AG09309 (cell line): ENCODE results near the gene KY.
"Not testable (repeated sequence)": the region's sequence is repeated elsewhere in the genome, so short reads cannot be mapped to it uniquely, and the experiment has no call there.

Source experiments
- DNase-seq: peaks from one replicate; pipeline ENCODE4 v3.0.0-alpha.2; 2010; ENCODE audit warnings: low read depth
- H3K4me3 ChIP-seq: 2 replicates; pipeline ENCODE4 v1.5.1; 2011; ENCODE audit warnings: mild to moderate bottlenecking, low read depth, low read length, moderate library complexity; ENCODE audit not compliant: control insufficient read depth
- TF ChIP-seq, protein P1 (sequence below): IDR thresholded peaks from 2 replicates; pipeline ENCODE4 v1.5.1; 2011; ENCODE audit warnings: mild to moderate bottlenecking, low read depth, low read length, inconsistent platforms; ENCODE audit not compliant: insufficient read depth, control insufficient read depth; ENCODE audit errors: missing control alignments

The KY gene

GRCh38 chr3:134576831-134577230, 74.0 kb downstream of the KY start:
- DNase-seq: no peak
- TF ChIP-seq, protein P1, sequence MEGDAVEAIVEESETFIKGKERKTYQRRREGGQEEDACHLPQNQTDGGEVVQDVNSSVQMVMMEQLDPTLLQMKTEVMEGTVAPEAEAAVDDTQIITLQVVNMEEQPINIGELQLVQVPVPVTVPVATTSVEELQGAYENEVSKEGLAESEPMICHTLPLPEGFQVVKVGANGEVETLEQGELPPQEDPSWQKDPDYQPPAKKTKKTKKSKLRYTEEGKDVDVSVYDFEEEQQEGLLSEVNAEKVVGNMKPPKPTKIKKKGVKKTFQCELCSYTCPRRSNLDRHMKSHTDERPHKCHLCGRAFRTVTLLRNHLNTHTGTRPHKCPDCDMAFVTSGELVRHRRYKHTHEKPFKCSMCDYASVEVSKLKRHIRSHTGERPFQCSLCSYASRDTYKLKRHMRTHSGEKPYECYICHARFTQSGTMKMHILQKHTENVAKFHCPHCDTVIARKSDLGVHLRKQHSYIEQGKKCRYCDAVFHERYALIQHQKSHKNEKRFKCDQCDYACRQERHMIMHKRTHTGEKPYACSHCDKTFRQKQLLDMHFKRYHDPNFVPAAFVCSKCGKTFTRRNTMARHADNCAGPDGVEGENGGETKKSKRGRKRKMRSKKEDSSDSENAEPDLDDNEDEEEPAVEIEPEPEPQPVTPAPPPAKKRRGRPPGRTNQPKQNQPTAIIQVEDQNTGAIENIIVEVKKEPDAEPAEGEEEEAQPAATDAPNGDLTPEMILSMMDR: no peak
- H3K4me3 ChIP-seq: no peak overlapping the region

DNA sequence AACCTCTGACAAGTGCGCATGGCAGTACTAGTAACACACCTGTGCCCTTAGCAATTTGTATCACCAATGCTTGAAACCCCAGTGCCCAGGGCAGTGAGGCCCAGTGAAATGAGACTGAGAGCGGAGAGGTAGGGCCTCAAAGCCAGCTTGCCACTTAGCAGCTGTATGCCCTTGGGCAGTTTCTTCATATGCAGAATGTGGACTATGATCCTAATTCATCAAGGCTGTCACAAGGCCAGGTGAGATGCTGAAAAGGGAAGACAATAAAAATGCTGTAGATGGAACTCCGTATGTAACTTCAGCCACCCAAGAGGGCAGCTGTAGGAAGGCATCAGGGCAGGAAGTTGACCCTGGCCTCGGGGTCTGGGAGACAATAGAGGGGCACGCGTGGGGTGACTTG, 74.4 kb downstream of the KY start:
- no peak for DNase-seq
- no peak overlapping the region for H3K4me3 ChIP-seq
- TF ChIP-seq, protein P1: no peak

DNA sequence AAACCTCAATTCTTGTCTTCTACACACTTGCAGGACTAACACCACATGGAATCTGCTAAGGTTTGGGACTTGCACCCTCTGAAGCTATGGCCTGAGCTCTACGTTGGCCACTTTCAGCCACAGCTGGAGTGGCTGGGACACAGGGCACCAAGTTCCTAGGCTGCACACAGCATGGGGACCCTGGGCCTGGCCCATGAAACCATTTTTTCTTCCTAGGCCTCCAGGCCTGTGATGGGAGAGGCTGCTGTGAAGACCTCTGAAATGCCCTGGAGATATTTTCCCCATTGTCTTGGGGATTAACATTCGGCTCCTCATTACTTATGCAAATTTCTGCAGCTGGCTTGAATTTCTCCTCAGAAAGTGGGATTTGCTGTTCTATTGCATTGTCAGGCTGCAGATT, 80.9 kb downstream of the KY start:
- not testable (repeated sequence) for H3K4me3 ChIP-seq, DNase-seq

GRCh38 chr3:134568790-134569189, 82.0 kb downstream of the KY start:
- TF ChIP-seq, protein P1: no peak
- H3K4me3 ChIP-seq: no peak overlapping the region
- DNase-seq: no peak

- DNase-seq: no peak
- TF ChIP-seq, protein P1: no peak
- H3K4me3 ChIP-seq: no peak overlapping the region
These were observed 83.2 kb downstream of the KY start for GRCh38 chr3:134567605-134568004.

DNA sequence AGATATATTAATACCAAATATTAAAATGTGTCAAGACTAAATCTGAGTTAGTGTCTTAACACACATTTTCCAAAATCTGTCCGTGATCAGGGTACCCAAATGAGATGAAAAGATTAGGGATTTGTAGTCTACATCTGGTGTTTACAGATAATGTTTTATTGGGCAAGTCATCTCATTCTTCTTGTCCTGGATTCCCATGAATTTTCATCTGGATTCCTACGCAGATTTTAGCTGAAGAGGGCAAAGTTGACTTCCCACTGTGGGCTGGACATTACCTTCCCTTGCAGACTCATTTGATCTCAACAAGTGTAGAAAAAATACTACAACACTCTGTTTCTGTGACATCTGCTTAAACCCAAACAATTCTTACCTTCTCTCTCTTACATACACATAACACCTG, 85.8 kb downstream of the KY start:
- no peak for DNase-seq
- H3K4me3 ChIP-seq: no peak overlapping the region
- TF ChIP-seq, protein P1: no peak

- TF ChIP-seq, protein P1: no peak
- no peak for DNase-seq
- no peak overlapping the region for H3K4me3 ChIP-seq
These were observed 87.2 kb downstream of the KY start for GRCh38 chr3:134563601-134564000.
